CD4-positive, alpha-beta T cell treated with Interleukin-4 for 1 hour (primary cell): ENCODE measurements around the gene LARP1B.
"Not testable (repeated sequence)": the region's sequence is repeated elsewhere in the genome, so short reads cannot be mapped to it uniquely, and the experiment has no call there.

Source experiments
- DNase-seq, 2 donors: peaks; one replicate each; pipeline ENCODE4 v3.0.0-alpha.2; 2020 to 2022

LARP1B gene

GRCh38 chr4:128060699-128061565, at the start of gene LARP1B:
Gene LARP1B, plus strand, starts transcription at chr4:128061312. Its CDS starts 13,640 bp downstream, at chr4:128074952.
- DNase-seq, result peak; percentile 94

- DNase-seq, result no peak
These were observed 35.8 kb upstream of the LARP1B start for GRCh38 chr4:128025319-128025718.

- no peak for DNase-seq
These were observed 31.2 kb upstream of the LARP1B start for GRCh38 chr4:128029907-128030306.

GRCh38 chr4:128031756-128032384, 29.2 kb upstream of the LARP1B start:
- no peak for DNase-seq

- DNase-seq, result no peak
These were observed 21.5 kb upstream of the LARP1B start for GRCh38 chr4:128039568-128039967.

- DNase-seq, result not testable (repeated sequence)
These were observed 14.1 kb upstream of the LARP1B start for GRCh38 chr4:128047019-128047418.

GRCh38 chr4:128047514-128047913, 13.6 kb upstream of the LARP1B start:
- not testable (repeated sequence) for DNase-seq

GRCh38 chr4:128051229-128051628, 9.9 kb upstream of the LARP1B start:
- not testable (repeated sequence) for DNase-seq

GRCh38 chr4:128054907-128055306, 6.2 kb upstream of the LARP1B start:
- DNase-seq, result not testable (repeated sequence)

- DNase-seq, result not testable (repeated sequence)
These were observed 5.5 kb upstream of the LARP1B start for GRCh38 chr4:128055441-128056206.

- DNase-seq, result no peak
These were observed 4.7 kb upstream of the LARP1B start for GRCh38 chr4:128056396-128056795.

- DNase-seq, result no peak
These were observed 902 bp upstream of the LARP1B start for GRCh38 chr4:128060121-128060698.

GRCh38 chr4:128061566-128062536, 739 bp downstream of the LARP1B start:
- peak; percentile 57 to 67 for DNase-seq

- not testable (repeated sequence) for DNase-seq
These were observed 5.3 kb downstream of the LARP1B start for GRCh38 chr4:128066453-128066820.

- no peak for DNase-seq
These were observed 7.8 kb downstream of the LARP1B start for GRCh38 chr4:128068918-128069317.

GRCh38 chr4:128076464-128076863, 15.4 kb downstream of the LARP1B start:
- no peak for DNase-seq

- not testable (repeated sequence) for DNase-seq
These were observed 34.2 kb downstream of the LARP1B start for GRCh38 chr4:128095293-128095692.

GRCh38 chr4:128107766-128108165, 46.7 kb downstream of the LARP1B start:
- no peak for DNase-seq

GRCh38 chr4:128123036-128123435, 61.9 kb downstream of the LARP1B start:
- no peak for DNase-seq

GRCh38 chr4:128130621-128131020, 69.5 kb downstream of the LARP1B start:
- no peak for DNase-seq

- DNase-seq, result no peak
These were observed 73.8 kb downstream of the LARP1B start for GRCh38 chr4:128134925-128135324.

- no peak for DNase-seq
These were observed 74.3 kb downstream of the LARP1B start for GRCh38 chr4:128135391-128135790.
